Endothelial cell of umbilical vein (primary cell): ENCODE data around the gene JPT2. TPM values are rescaled to one million over a fixed set of nuclear protein-coding genes. Genes with fewer than 3 reads are reported as not detected.

Experiments used
- BruUV-seq: library from RNA; stranded (reverse); fragments of 400-500 nt; replicated peaks from 2 replicates; lab custom pipeline; 2021; lab: Mats Ljungman, UMichigan
- CTCF ChIA-PET: fragments of 300-600, 350-600 bp; sonication (Branson Sonifier 250); formaldehyde crosslinking; loops from one replicate; lab custom pipeline; 2021; ENCODE audit warnings: antibody characterized with exemption, inconsistent platforms; lab: Charles Lee
- POLR2A ChIA-PET: fragments of 300-600, 350-600 bp; sonication (Branson Sonifier 250); formaldehyde crosslinking; loops from one replicate; lab custom pipeline; 2021; ENCODE audit warnings: antibody characterized with exemption, inconsistent platforms; lab: Charles Lee
- DNase-seq: peaks from one replicate; pipeline ENCODE4 v3.0.0-alpha.2; 2011; ENCODE audit warnings: low read depth, low spot score
- FAIRE-seq: peaks from 2 replicates; lab custom pipeline; 2011; peaks lifted over from hg19 to GRCh38; lab: Jason Lieb, UNC
- H2AFZ ChIP-seq: 2 replicates; pipeline ENCODE4 v1.6.0; 2012; ENCODE audit warnings: low read depth, low read length, control low read depth, inconsistent platforms
- H3K27ac ChIP-seq: 2 replicates; pipeline ENCODE4 v1.5.1; 2011; ENCODE audit warnings: low read depth, mild to moderate bottlenecking, control low read depth, low read length, moderate library complexity; ENCODE audit not compliant: insufficient read depth
- H3K27me3 ChIP-seq, 2 experiments: 2 replicates each; pipeline versions ENCODE4 v1.6.0 to v1.6.1; 2011; ENCODE audit warnings: low read length in 2 of 2, mixed read lengths in 1 of 2; ENCODE audit not compliant: control insufficient read depth in 2 of 2, insufficient read depth in 2 of 2
- H3K36me3 ChIP-seq, 2 experiments: 2 replicates in 1 of 2; 3 replicates in 1 of 2; pipeline ENCODE4 v1.5.1; 2011; ENCODE audit warnings: low read length in 2 of 2, mild to moderate bottlenecking in 1 of 2, moderate library complexity in 1 of 2; ENCODE audit not compliant: control insufficient read depth in 2 of 2, insufficient read depth in 2 of 2; ENCODE audit errors: extremely low read depth in 1 of 2
- H3K4me1 ChIP-seq: 3 replicates; pipeline ENCODE4 v1.5.1; 2011; ENCODE audit warnings: mild to moderate bottlenecking, low read length; ENCODE audit not compliant: control insufficient read depth, insufficient read depth; ENCODE audit errors: extremely low read depth
- H3K4me2 ChIP-seq: 2 replicates; pipeline ENCODE4 v1.6.1; 2011; ENCODE audit warnings: low read length, control low read depth, mixed read lengths; ENCODE audit not compliant: insufficient read depth
- H3K4me3 ChIP-seq, 3 experiments: fragments of 200-600 bp in 1 of 3; sonication (generic), shearing (Covaris generic) in 1 of 3; replicated peaks in 1 of 3; 2 replicates each; pipeline ENCODE4 v1.5.1; 2011 to 2016; ENCODE audit warnings: control low read depth in 3 of 3, low read length in 3 of 3, mild to moderate bottlenecking in 2 of 3, inconsistent platforms in 1 of 3, low read depth in 1 of 3, moderate library complexity in 1 of 3; ENCODE audit not compliant: insufficient read depth in 1 of 3
- H3K79me2 ChIP-seq: 2 replicates; pipeline ENCODE4 v1.6.0; 2012; ENCODE audit warnings: low read length, inconsistent platforms; ENCODE audit not compliant: control insufficient read depth, insufficient read depth
- H3K9ac ChIP-seq: replicated peaks from 2 replicates; pipeline ENCODE3; 2011; ENCODE audit warnings: low read length, control low read depth; ENCODE audit not compliant: insufficient read depth; ENCODE audit errors: extremely low read depth
- H3K9me1 ChIP-seq: replicated peaks from 3 replicates; pipeline ENCODE4 v1.6.0; 2011; ENCODE audit warnings: mild to moderate bottlenecking, low read length; ENCODE audit not compliant: control insufficient read depth, insufficient read depth; ENCODE audit errors: extremely low read depth
- H3K9me3 ChIP-seq: replicated peaks from 2 replicates; pipeline ENCODE4 v1.5.1; 2012; ENCODE audit warnings: low read length, inconsistent platforms; ENCODE audit not compliant: control insufficient read depth, insufficient read depth
- H4K20me1 ChIP-seq: replicated peaks from 2 replicates; pipeline ENCODE3; 2011; ENCODE audit warnings: mild to moderate bottlenecking, low read length; ENCODE audit not compliant: control insufficient read depth, insufficient read depth; ENCODE audit errors: extremely low read depth
- CTCF ChIP-seq, 2 donors: IDR thresholded peaks; 1 replicate in 1 of 2; 2 replicates in 1 of 2; pipeline ENCODE4 v1.5.1; 2011; ENCODE audit warnings: low read length in 2 of 2, mild to moderate bottlenecking in 2 of 2, moderate library complexity in 2 of 2, control low read depth in 1 of 2, inconsistent platforms in 1 of 2, low read depth in 1 of 2; ENCODE audit not compliant: insufficient read depth in 1 of 2; ENCODE audit errors: extremely low read depth in 1 of 2
- EZH2 ChIP-seq: IDR thresholded peaks from 2 replicates; pipeline ENCODE4 v1.6.1; 2012; ENCODE audit warnings: borderline replicate concordance, low read depth, mild to moderate bottlenecking, moderate library complexity, low read length, inconsistent platforms; ENCODE audit not compliant: severe bottlenecking
- FOS ChIP-seq: IDR thresholded peaks from 2 replicates; pipeline ENCODE4 v1.6.1; 2011; ENCODE audit warnings: mild to moderate bottlenecking, low read length, moderate library complexity, borderline replicate concordance; ENCODE audit not compliant: insufficient read depth
- GATA2 ChIP-seq: IDR thresholded peaks from 2 replicates; pipeline ENCODE4 v1.7.0; 2011; ENCODE audit warnings: low read depth, mild to moderate bottlenecking, moderate library complexity, mixed read lengths, low read length; ENCODE audit not compliant: insufficient read length, insufficient read depth
- JUN ChIP-seq: IDR thresholded peaks from 2 replicates; pipeline ENCODE4 v1.6.1; 2011; ENCODE audit warnings: borderline replicate concordance, low read depth; ENCODE audit not compliant: insufficient read length, insufficient read depth
- MAX ChIP-seq: IDR thresholded peaks from 2 replicates; pipeline ENCODE4 v1.6.1; 2011; ENCODE audit not compliant: insufficient read depth, insufficient read length
- MYC ChIP-seq: IDR thresholded peaks from one replicate; pipeline ENCODE4 v1.6.1; 2011; ENCODE audit warnings: mild to moderate bottlenecking, low read depth, low read length
- POLR2A ChIP-seq: IDR thresholded peaks from 2 replicates; pipeline ENCODE4 v1.6.1; 2012; ENCODE audit warnings: low read depth, mild to moderate bottlenecking, control low read depth, low read length
- POLR2AphosphoS5 ChIP-seq: IDR thresholded peaks from 2 replicates; pipeline ENCODE4 v1.6.1; 2012; ENCODE audit warnings: low read depth, mild to moderate bottlenecking, control low read depth, low read length, moderate library complexity; ENCODE audit not compliant: insufficient read depth
- dilution Hi-C: fragments of 300-500 bp; cut with MboI; formaldehyde crosslinking; loops from one replicate; pipeline ENCODE4 v1.15.0; 2019; ENCODE audit warnings: low sequenced_read_pairs; ENCODE audit not compliant: extremely low pct_ligation_motif_present
- intact Hi-C: fragments of 100-400 bp; cut with micrococcal nuclease; formaldehyde crosslinking; loops from one replicate; pipeline ENCODE4 v1.10.0; 2022
- polyA plus RNA-seq, 4 experiments: library from polyadenylated mRNA; depleted of rRNA in 3 of 4; stranded (reverse) in 3 of 4; unstranded in 1 of 4; fragments of >200 nt; gene quantifications; 2 replicates each; pipeline versions ENCODE4 v1.2.1 to v1.2.3, GENCODE V29; 2011 to 2012; ENCODE audit warnings: missing spikeins in 1 of 4
- total RNA-seq: library from RNA; stranded (reverse); gene quantifications from 2 replicates; pipeline ENCODE4 v1.2.3, GENCODE V29; 2021

The JPT2 gene
- total and polyA plus RNA-seq, 2 donors (not counting 3 experiments of a cell fraction or from before 2014, with no cell fraction given): 35.8 to 93.3 TPM

GRCh38 chr16:1667916-1668315, 10.2 kb upstream of the JPT2 start:
- Histone ChIP-seq H3K27me3 (no peaks in the 10 kb centered on the region), H3K9me1 (no peaks in the 10 kb centered on the region), H3K9me3 (no peaks in the 10 kb centered on the region), H3K79me2 (no peaks in the 10 kb centered on the region), H3K4me3 (no peak overlapping the region), H2AFZ (no peak overlapping the region), H3K9ac (no peak overlapping the region), H3K4me2 (no peak overlapping the region), H3K36me3 (peaks cover 24 to 81% of the 10 kb centered on the region in 2 experiments), H3K4me1 (no peaks in the 10 kb centered on the region), H4K20me1 (no peaks in the 10 kb centered on the region), H3K27ac (no peak overlapping the region)
- dilution Hi-C loops (no loop called here), intact Hi-C loops (no loop called here)
- DNase-seq (no peak), FAIRE-seq (no peak)
- TF ChIP-seq JUN: no peak
- ChIA-PET CTCF (no interaction called here), POLR2A (no interaction called here)
- no TSS peak for BruUV-seq

- dilution Hi-C loops (no loop called here), intact Hi-C loops (no loop called here)
- no TSS peak for BruUV-seq
- CTCF ChIA-PET: interaction anchor here (1.4 kb wide), 1 partner anchor 16 kb away, joined by 4 read pairs; no protein-coding TSS in a partner anchor
- Histone ChIP-seq H3K27ac (no peak overlapping the region), H3K27me3 (no peaks in the 10 kb centered on the region), H3K9me3 (no peaks in the 10 kb centered on the region), H3K4me2 (no peak overlapping the region), H4K20me1 (no peaks in the 10 kb centered on the region), H3K9me1 (no peaks in the 10 kb centered on the region), H3K36me3 (peaks cover 24 to 78% of the 10 kb centered on the region in 2 experiments), H3K9ac (no peak overlapping the region), H3K79me2 (no peaks in the 10 kb centered on the region), H2AFZ (no peak overlapping the region), H3K4me1 (no peaks in the 10 kb centered on the region), H3K4me3 (no peak overlapping the region)
- DNase-seq (no peak), FAIRE-seq (no peak)
- TF ChIP-seq CTCF (IDR thresholded peaks at IDR 0.05; ENCODE audit: extremely low read depth in 1 of 2, insufficient read depth in 1 of 2, low read depth in 1 of 2, low read length in 2 of 2) (no peak), POLR2AphosphoS5 (no peak), GATA2 (no peak), MAX (no peak), JUN (no peak), POLR2A (no peak), MYC (no peak), FOS (no peak), EZH2 (no peak)
- POLR2A ChIA-PET: no interaction called here
These were observed 9.3 kb upstream of the JPT2 start for GRCh38 chr16:1668612-1669319.
